ENCODE data around the gene ARMC3. TPM values are rescaled to one million over a fixed set of nuclear protein-coding genes. Genes with fewer than 3 reads are reported as not detected.
A peak's percentile ranks its signal among the peaks of the same experiment; 100 is the strongest.
"Not testable (repeated sequence)": the region's sequence is repeated elsewhere in the genome, so short reads cannot be mapped to it uniquely, and the experiment has no call there.

ARMC3 gene
- not detected in 2 replicates for total RNA-seq (2014; rRNA removed; shearing (Covaris generic))

- H3K4me1 ChIP-seq, result peaks cover 3% of the 10 kb centered on the region; the same call in 1 of the 2 replicates
- H3K27ac ChIP-seq, result no peak within 1 kb of the TSS
- no peak for DNase-seq
- H3K27me3 ChIP-seq, result no peaks in the 10 kb centered on the region
- no peak within 1 kb of the TSS for H3K4me3 ChIP-seq
- no peaks in the 10 kb centered on the region for H3K36me3 ChIP-seq
- no peaks in the 10 kb centered on the region for H3K9me3 ChIP-seq (replicated peaks)
These were observed at the start of gene ARMC3 for GRCh38 chr10:22927661-22928403. ARMC3 (plus strand) TSS chr10:22928053; CDS start chr10:22931997, 3,944 bp downstream.

- Histone ChIP-seq H3K27me3 (no peaks in the 10 kb centered on the region), H3K36me3 (no peaks in the 10 kb centered on the region), H3K27ac (no peak overlapping the region), H3K4me1 (peaks cover 7% of the 10 kb centered on the region), H3K4me3 (no peak overlapping the region), H3K9me3 (replicated peaks) (peaks cover 17% of the 10 kb centered on the region)
- no peak for DNase-seq
These were observed 36.1 kb upstream of the ARMC3 start for GRCh38 chr10:22891797-22892196.

- no peak overlapping the region for H3K27ac ChIP-seq
- H3K4me3 ChIP-seq, result no peak overlapping the region
- H3K27me3 ChIP-seq, result no peaks in the 10 kb centered on the region
- DNase-seq, result no peak
- peaks cover 14% of the 10 kb centered on the region for H3K9me3 ChIP-seq (replicated peaks)
- H3K36me3 ChIP-seq, result no peaks in the 10 kb centered on the region
- peaks cover 7% of the 10 kb centered on the region for H3K4me1 ChIP-seq
These were observed 34.1 kb upstream of the ARMC3 start for GRCh38 chr10:22893781-22894180.

- Histone ChIP-seq H3K27me3 (no peaks in the 10 kb centered on the region), H3K27ac (no peak overlapping the region), H3K4me1 (peaks cover 7% of the 10 kb centered on the region), H3K4me3 (no peak overlapping the region), H3K9me3 (replicated peaks) (peaks cover 14% of the 10 kb centered on the region), H3K36me3 (no peaks in the 10 kb centered on the region)
- peak; percentile 85 to 93 for DNase-seq
These were observed 33.1 kb upstream of the ARMC3 start for GRCh38 chr10:22894714-22895113.

- peaks cover 13% of the 10 kb centered on the region for H3K9me3 ChIP-seq (replicated peaks)
- H3K27ac ChIP-seq, result no peak overlapping the region
- H3K27me3 ChIP-seq, result no peaks in the 10 kb centered on the region
- peaks cover 7% of the 10 kb centered on the region for H3K4me1 ChIP-seq
- no peak overlapping the region for H3K4me3 ChIP-seq
- peak in 1 of 2 experiments; percentile 22 for DNase-seq
- no peaks in the 10 kb centered on the region for H3K36me3 ChIP-seq
These were observed 32.6 kb upstream of the ARMC3 start for GRCh38 chr10:22895252-22895651.

- Histone ChIP-seq H3K27ac (no peak overlapping the region), H3K9me3 (replicated peaks) (no peaks in the 10 kb centered on the region), H3K27me3 (no peaks in the 10 kb centered on the region), H3K36me3 (no peaks in the 10 kb centered on the region), H3K4me1 (peaks cover 7% of the 10 kb centered on the region), H3K4me3 (no peak overlapping the region)
- no peak for DNase-seq
These were observed 30.5 kb upstream of the ARMC3 start for GRCh38 chr10:22897371-22897770.

GRCh38 chr10:22899307-22899706, 28.5 kb upstream of the ARMC3 start:
- peaks cover 6% of the 10 kb centered on the region for H3K4me1 ChIP-seq
- DNase-seq, result no peak
- H3K36me3 ChIP-seq, result no peaks in the 10 kb centered on the region
- H3K4me3 ChIP-seq, result no peak overlapping the region
- no peaks in the 10 kb centered on the region for H3K27me3 ChIP-seq
- no peaks in the 10 kb centered on the region; the same call in 1 of the 2 replicates for H3K9me3 ChIP-seq (replicated peaks)
- no peak overlapping the region for H3K27ac ChIP-seq

- Histone ChIP-seq H3K4me3 (no peak overlapping the region), H3K27me3 (no peaks in the 10 kb centered on the region), H3K4me1 (peaks cover 3% of the 10 kb centered on the region), H3K36me3 (no peaks in the 10 kb centered on the region), H3K27ac (no peak overlapping the region), H3K9me3 (replicated peaks) (no peaks in the 10 kb centered on the region; the same call in 1 of the 2 replicates)
- DNase-seq, result no peak
These were observed 28.1 kb upstream of the ARMC3 start for GRCh38 chr10:22899775-22900174.

- Histone ChIP-seq H3K27ac (no peak overlapping the region), H3K27me3 (no peaks in the 10 kb centered on the region), H3K4me1 (no peaks in the 10 kb centered on the region), H3K4me3 (no peak overlapping the region), H3K36me3 (no peaks in the 10 kb centered on the region), H3K9me3 (replicated peaks) (no peaks in the 10 kb centered on the region; the same call in 1 of the 2 replicates)
- no peak for DNase-seq
These were observed 26.8 kb upstream of the ARMC3 start for GRCh38 chr10:22900841-22901601.

- not testable (repeated sequence) for H3K4me3 ChIP-seq; H3K4me1 ChIP-seq; H3K36me3 ChIP-seq; H3K27ac ChIP-seq; H3K27me3 ChIP-seq; H3K9me3 ChIP-seq (replicated peaks); DNase-seq
These were observed 25.7 kb upstream of the ARMC3 start for GRCh38 chr10:22902147-22902546.

- H3K4me3 ChIP-seq, result no peak overlapping the region
- H3K36me3 ChIP-seq, result no peaks in the 10 kb centered on the region
- H3K27me3 ChIP-seq, result no peaks in the 10 kb centered on the region
- no peak for DNase-seq
- H3K9me3 ChIP-seq (replicated peaks), result no peaks in the 10 kb centered on the region; the same call in 1 of the 2 replicates
- no peaks in the 10 kb centered on the region for H3K4me1 ChIP-seq
- no peak overlapping the region for H3K27ac ChIP-seq
These were observed 24.2 kb upstream of the ARMC3 start for GRCh38 chr10:22903694-22904093.

GRCh38 chr10:22906767-22907166, 21.1 kb upstream of the ARMC3 start:
- Histone ChIP-seq H3K4me1 (peaks cover under 1% of the 10 kb centered on the region; the same call in 1 of the 2 replicates), H3K27ac (no peak overlapping the region), H3K4me3 (no peak overlapping the region), H3K9me3 (replicated peaks) (peaks cover 14% of the 10 kb centered on the region), H3K27me3 (no peaks in the 10 kb centered on the region), H3K36me3 (no peaks in the 10 kb centered on the region)
- no peak for DNase-seq

- H3K4me1 ChIP-seq, result peaks cover 13% of the 10 kb centered on the region
- H3K9me3 ChIP-seq (replicated peaks), result peaks cover 14% of the 10 kb centered on the region
- H3K27ac ChIP-seq, result no peak overlapping the region
- DNase-seq, result no peak
- H3K36me3 ChIP-seq, result no peaks in the 10 kb centered on the region
- H3K4me3 ChIP-seq, result no peak overlapping the region
- H3K27me3 ChIP-seq, result no peaks in the 10 kb centered on the region; the same call in 1 of the 2 replicates
These were observed 19.0 kb upstream of the ARMC3 start for GRCh38 chr10:22908837-22909236.

- H3K27me3 ChIP-seq, DNase-seq, H3K27ac ChIP-seq, H3K36me3 ChIP-seq, H3K4me3 ChIP-seq: not testable (repeated sequence)
- Histone ChIP-seq H3K4me1 (peaks cover 13% of the 10 kb centered on the region), H3K9me3 (replicated peaks) (peaks cover 14% of the 10 kb centered on the region)
These were observed 18.2 kb upstream of the ARMC3 start for GRCh38 chr10:22909673-22910072.

GRCh38 chr10:22911067-22911466, 16.8 kb upstream of the ARMC3 start:
- Histone ChIP-seq H3K9me3 (replicated peaks) (peaks cover 14% of the 10 kb centered on the region), H3K4me3 (no peak overlapping the region), H3K27ac (no peak overlapping the region), H3K27me3 (no peaks in the 10 kb centered on the region; the same call in 1 of the 2 replicates), H3K36me3 (no peaks in the 10 kb centered on the region), H3K4me1 (peaks cover 13% of the 10 kb centered on the region)
- no peak for DNase-seq
